Left renal pelvis (tissue), 4 donors: ENCODE results near the gene VASH1. TPM values are rescaled to one million over a fixed set of nuclear protein-coding genes. Genes with fewer than 3 reads are reported as not detected.

Source experiments
- DNase-seq, 4 donors: peaks; one replicate each; pipeline ENCODE4 v3.0.0-alpha.2; 2013; ENCODE audit warnings: low read depth in 4 of 4, low spot score in 3 of 4
- polyA plus RNA-seq, 4 donors: library from polyadenylated mRNA; unstranded; fragments of 120-200 nt; gene quantifications; one replicate each; pipeline ENCODE4 v1.2.1, GENCODE V29; 2013; ENCODE audit not compliant: insufficient read length in 4 of 4

The VASH1 gene
- polyA plus RNA-seq, 4 donors, result 32.6 to 39.1 (median 36.5) TPM

DNA sequence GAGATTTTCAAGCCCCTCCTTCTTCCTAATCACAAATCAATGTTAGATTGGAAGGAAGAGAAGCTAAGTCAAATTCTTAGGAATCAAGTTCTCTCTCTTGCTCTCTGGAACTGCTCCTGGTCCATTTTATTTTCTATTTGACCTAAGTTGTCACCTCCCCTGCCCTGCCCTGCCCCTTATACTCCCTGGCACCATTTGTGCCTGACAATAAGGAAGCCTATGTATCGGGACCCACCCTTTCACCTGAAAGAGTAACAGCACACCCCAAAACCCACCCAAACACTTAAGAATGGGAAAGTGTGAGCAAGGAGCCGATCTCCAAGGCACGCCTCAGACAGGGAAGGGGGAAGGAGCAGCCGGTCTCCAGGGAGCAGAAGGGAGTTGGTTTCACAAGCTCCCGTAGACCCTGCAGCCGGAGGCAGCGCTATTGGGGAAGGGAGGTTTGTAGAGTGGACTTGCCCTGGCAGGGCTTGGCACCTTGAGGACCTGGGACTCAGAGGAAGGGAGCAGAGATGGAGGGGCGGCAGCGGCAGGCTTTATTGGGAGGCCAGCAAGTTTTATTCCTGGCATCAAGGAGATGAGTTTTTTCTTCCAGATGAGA lies 66.5 kb downstream of the VASH1 start:
- no peak for DNase-seq

DNA sequence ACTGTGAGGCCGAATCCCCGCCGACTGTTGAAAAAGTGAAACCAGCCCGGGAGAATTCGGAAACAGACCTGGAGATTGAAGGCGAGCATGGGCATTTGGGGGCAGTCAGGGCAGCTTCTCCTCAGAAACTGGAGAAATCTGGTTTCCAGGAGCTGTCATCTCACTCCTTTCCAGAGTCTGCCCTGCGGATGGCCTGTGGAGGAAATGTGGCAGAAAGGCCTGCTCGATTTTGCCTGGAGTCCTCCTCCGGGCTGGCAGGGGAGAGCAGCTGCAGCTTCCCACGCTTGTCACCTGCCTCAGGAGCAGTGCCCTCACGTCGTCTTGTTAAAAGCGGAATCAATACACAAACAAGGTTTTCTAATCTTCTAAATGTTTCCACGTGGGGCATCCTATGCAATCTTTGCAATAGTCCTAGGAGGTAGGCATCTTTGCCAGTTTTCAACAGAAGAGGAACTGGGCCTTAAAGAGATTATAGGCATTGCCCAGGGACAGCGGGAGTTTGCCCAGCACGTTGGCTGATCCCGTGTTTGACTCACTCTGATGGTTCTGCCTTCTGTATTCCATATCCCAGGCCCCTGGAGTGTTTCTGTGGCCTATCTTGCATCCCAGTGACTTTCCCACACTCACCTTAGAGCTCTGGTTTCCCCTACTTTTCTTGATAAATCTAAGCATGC lies 67.2 kb downstream of the VASH1 start:
- DNase-seq, result no peak

DNA sequence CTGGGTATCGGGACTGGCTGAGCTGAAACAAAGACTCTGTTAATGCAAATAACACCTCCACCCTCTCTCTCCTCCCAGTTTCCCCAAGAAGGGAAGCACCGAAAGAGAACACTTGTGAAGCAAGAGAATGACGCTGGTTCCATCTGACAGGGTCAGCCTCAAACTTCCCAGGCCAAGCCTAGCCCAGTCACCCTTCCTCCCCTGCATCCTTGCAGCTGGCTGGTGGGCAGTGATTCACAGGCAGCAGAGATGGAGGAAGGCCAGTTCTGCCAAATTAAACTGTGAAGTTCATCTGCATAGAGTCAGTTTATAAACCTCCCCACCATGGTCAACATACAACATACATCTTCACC lies 67.7 kb downstream of the VASH1 start:
- DNase-seq, result no peak

DNA sequence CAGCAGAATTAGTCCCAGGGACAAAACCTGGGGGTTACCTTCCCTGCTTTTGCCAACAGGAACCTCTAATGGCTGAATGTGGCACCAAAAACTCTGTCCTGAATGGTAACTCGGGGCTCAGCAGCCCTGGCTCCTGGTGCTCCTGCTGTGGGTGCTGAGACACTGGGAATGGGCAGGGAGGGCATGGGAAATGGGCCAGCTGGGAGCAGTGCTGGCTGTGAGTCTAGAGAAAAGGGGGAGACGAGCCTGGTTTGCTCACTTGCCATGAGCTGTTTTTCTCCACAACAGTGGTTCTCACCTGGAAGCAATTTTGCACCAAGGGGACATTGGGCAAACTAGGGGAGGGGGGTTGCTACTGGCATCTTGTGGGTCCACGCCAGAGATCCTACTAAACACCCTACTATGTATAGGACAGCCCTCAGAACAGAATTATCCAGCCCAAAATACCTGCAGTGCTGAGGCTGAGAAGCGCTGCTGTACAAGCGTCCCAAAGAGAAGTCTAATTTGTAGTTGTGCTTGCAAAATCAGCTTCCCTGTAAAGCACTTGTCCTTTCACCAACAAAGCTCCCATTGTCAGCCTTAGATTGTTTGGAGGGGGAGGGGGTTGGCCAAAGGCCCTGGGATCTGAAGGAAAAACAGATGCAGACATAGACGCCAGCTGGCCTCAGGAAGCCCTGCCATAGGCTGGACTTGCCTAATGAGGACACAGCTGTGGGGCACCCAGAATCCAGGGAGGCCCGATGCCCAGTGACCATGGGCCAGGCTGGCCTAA lies 68.6 kb downstream of the VASH1 start:
- no peak for DNase-seq

DNA sequence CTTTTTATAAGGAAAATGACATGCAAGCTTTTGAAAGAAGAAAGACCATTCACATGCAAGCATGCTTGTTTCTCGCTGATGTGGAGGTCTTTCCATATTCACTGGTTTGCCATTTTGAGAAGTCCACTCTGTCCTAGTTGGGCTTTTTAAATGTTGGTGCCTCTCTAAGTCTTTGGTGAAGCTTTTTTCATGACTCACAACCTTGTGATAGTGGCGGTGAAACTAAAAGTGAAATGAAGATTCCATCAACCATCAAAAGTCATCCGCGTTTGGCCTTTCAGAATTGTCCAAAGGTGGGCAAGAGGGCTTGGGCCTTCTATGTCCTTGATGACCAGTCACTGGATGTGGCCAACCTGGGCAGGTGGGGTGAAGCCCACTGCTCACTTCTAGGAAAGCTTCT lies 69.3 kb downstream of the VASH1 start:
- DNase-seq, result no peak

DNA sequence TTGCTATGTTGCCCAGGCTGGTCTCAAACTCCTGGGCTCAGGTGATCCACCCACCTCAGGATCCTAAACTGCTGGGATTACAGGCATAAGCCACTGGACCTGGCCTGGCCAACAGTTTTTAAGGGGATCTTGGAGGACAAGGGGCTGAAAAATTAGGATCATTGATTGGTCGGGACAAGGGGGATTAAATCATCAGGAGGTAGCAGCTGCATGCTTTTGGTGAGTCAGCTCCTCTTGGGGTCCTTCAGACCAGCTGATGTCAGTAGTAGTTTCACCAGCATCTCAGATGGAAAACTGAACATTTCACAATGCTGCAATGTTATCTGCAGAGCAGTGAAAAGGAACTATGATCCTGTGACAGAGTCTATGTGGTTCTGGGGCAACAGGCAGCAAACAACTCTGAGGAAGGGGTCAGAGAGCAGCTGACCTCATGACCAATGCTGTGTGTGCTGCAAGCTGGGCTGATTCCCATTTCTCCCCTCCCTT lies 71.3 kb downstream of the VASH1 start:
- no peak for DNase-seq

Other genes with a start within 250 kb of the VASH1 start
- gene ANGEL1, start 51.4 kb downstream of the VASH1 start, polyA plus RNA-seq, result 10 to 100 TPM; 17.4 to 38.7 (median 23.4) TPM
- not detected for gene LRRC74A, start 64.9 kb downstream of the VASH1 start, polyA plus RNA-seq